ENCODE results near the gene PURA. TPM values are rescaled to one million over a fixed set of nuclear protein-coding genes. Genes with fewer than 3 reads are reported as not detected.

PURA gene
- total RNA-seq, 1 donor from 2014 or later, result 8.3 TPM

DNA sequence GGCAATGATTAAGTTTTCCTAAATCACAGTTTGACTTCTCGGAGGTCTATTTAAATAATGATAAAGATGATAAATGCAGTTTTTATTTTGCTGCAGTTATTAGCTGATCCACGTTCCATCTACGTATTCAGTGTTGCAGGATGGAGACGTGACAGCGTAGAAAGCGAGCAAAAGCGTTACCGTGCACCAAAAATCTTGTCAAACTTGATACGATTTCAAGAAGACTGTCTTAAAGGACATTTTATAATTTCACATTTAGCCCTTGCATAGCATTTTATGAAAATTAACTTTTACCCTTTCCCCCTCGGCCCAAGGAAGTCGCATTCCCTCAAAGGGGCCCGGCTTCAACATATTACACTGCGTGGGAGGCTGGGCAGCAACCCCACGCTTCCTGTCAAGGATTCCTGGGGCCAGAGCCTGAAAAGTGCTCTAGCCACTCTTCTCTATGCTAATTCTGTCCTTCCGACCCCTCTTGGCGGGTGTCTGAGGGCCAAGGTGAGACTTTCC lies 7.1 kb upstream of the PURA start:
- DNase-seq (ENCODE audit: extremely low spot score, unreplicated experiment), result no peak
- H3K4me3 Mint-ChIP-seq, result peak overlapping the region; percentile 96
- H3K9me3 Mint-ChIP-seq, result no peaks in the 10 kb centered on the region
- no peaks in the 10 kb centered on the region for H3K36me3 Mint-ChIP-seq
- peaks cover 86% of the 10 kb centered on the region for H3K27me3 Mint-ChIP-seq
- peak overlapping the region; percentile 94 for H3K27ac Mint-ChIP-seq
- H3K4me1 Mint-ChIP-seq (ENCODE audit: unreplicated experiment), result peaks cover 14% of the 10 kb centered on the region
- TF ChIP-seq, protein P1, sequence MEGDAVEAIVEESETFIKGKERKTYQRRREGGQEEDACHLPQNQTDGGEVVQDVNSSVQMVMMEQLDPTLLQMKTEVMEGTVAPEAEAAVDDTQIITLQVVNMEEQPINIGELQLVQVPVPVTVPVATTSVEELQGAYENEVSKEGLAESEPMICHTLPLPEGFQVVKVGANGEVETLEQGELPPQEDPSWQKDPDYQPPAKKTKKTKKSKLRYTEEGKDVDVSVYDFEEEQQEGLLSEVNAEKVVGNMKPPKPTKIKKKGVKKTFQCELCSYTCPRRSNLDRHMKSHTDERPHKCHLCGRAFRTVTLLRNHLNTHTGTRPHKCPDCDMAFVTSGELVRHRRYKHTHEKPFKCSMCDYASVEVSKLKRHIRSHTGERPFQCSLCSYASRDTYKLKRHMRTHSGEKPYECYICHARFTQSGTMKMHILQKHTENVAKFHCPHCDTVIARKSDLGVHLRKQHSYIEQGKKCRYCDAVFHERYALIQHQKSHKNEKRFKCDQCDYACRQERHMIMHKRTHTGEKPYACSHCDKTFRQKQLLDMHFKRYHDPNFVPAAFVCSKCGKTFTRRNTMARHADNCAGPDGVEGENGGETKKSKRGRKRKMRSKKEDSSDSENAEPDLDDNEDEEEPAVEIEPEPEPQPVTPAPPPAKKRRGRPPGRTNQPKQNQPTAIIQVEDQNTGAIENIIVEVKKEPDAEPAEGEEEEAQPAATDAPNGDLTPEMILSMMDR (conservative IDR thresholded peaks at IDR 0.05), result no peak

DNA sequence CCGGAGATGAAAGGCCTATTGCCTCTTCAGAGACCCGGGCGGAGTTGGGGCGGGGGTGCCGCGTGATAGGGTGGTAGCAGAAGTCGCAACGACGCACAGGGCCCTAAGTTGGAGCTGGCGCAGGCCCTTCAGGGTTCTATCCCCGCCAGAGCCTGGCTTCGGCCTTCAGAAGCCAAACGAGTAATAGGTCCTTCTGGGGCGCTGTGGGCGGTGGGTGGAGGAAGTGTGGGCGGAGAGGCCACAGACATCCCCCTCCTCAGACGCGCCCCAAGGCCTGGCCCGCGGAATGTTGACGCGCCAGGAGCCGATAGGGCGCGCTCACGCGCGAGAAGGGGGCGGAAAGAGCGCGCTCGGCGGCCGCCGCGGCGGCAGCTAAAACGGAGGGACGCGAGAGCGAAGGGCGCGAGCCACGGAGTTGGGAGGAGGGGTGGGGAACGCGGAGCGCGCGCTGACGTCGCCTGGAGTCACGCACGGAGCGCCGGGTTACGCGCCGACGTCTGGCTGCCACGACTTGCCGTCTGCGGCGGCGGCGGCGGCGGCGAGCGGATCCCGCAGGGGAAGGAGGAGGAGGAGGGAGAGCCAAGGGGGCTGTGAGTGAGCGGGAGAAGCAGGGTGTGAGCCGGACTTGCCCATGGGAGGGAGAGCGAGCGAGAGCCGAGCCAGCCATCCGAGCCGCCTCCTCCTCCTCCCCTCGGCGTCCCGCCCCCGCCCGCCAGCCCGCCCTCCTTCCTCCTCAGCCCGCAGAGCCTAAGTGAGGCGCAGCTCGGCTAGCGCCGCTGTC lies 6.4 kb upstream of the PURA start:
- TF ChIP-seq, protein P1 (conservative IDR thresholded peaks at IDR 0.05), result peak; percentile 34
- Mint-ChIP-seq H3K27ac (peak overlapping the region; percentile 94), H3K4me3 (peak overlapping the region; percentile 96), H3K36me3 (no peaks in the 10 kb centered on the region), H3K4me1 (ENCODE audit: unreplicated experiment) (peaks cover 14% of the 10 kb centered on the region), H3K27me3 (peaks cover 89% of the 10 kb centered on the region), H3K9me3 (no peaks in the 10 kb centered on the region)
- DNase-seq (ENCODE audit: extremely low spot score, unreplicated experiment), result peak; percentile 94

DNA sequence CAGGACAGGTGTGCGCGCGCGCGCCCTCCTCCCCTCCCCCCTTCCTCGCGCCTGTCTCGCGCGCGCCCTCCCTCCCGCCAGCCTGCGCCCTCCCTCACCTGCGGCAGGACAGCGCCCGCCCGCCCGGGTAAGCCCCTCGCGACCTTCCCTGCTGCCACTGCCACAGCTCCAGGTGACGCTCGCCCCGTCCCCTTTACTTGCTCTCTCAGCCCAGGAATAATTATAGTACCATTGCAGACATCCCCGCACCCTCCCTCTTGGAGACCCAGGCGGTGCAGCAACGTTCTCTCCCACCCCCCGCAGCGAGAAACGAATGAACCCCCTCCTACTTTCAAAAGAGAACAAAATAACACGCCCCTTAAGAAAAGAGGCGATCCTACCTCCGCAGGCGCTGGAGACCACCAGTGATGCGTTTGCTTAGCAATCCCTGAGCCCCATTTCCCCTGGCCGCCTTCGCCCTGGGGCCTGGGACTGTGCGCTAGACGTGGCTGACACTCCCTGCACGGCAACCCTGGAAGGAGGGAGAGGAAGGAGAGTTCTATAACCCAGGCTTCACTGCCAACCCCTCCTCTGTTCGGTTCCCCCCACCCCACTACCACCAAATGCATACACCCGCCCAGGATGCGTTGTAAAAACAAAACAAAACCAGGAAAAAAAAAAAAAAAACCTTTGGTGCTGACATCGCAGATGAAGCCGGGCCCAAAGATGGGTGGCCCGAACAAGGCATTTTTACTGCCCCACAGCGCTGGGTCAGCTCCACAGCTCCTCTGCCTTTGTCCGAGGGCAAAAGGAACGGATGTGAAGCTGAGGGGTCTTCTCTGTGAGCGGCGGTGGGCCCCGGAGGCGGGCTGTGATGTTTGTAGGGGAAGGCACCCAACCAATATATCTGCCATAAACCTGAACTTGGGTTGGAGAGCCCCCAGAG lies 5.6 kb upstream of the PURA start:
- peak overlapping the region; percentile 96 for H3K4me3 Mint-ChIP-seq
- H3K27me3 Mint-ChIP-seq, result peaks cover 91% of the 10 kb centered on the region
- TF ChIP-seq, protein P1 (conservative IDR thresholded peaks at IDR 0.05), result no peak
- H3K27ac Mint-ChIP-seq, result peak overlapping the region; percentile 94
- peaks cover 14% of the 10 kb centered on the region for H3K4me1 Mint-ChIP-seq (ENCODE audit: unreplicated experiment)
- no peaks in the 10 kb centered on the region for H3K9me3 Mint-ChIP-seq
- no peaks in the 10 kb centered on the region for H3K36me3 Mint-ChIP-seq
- DNase-seq (ENCODE audit: extremely low spot score, unreplicated experiment), result no peak

DNA sequence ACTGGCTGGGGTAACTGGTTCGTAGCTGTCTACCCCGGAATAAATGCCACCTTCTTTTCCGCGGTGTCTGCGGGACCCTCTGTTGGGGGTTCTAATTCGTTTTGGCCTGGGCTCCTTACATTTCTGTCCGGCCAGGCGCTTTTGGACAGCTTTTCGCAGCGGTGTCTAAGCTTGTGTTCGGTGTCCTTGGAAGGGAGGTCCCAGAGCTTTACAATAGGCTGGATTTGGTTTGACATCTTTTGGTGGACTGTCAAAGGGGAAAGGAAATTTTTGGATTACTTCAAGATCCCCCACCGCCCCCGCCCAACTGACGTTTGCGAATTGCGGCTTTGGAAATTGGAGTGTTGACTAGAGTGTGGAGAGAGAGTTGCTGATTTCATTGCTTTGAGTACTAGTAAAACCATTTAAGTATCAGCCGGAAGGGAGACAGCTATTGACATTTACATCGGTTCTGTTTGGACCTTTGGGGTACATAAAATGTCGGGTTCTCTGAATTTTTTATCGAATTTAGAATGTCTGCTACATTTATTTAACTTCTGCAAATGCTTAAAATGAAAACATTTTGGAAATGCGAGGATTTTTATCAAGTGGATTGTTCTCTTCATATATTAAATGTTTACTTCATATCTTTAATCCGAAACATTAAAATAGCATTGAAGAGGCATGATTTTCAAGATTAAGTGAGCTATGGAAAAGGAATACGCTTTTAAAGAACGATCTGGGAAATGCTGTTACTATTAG lies 4.7 kb upstream of the PURA start:
- DNase-seq (ENCODE audit: extremely low spot score, unreplicated experiment), result no peak
- TF ChIP-seq, protein P1 (conservative IDR thresholded peaks at IDR 0.05), result no peak
- Mint-ChIP-seq H3K36me3 (no peaks in the 10 kb centered on the region), H3K27ac (peak overlapping the region; percentile 63), H3K9me3 (no peaks in the 10 kb centered on the region), H3K4me1 (ENCODE audit: unreplicated experiment) (peaks cover 14% of the 10 kb centered on the region), H3K27me3 (peaks cover 88% of the 10 kb centered on the region), H3K4me3 (peak overlapping the region; percentile 96)

Measured in type B pancreatic cell (in vitro differentiated cells).